ENCODE measurements around the gene RECK.
A peak's percentile ranks its signal among the peaks of the same experiment; 100 is the strongest.

The RECK gene

DNA sequence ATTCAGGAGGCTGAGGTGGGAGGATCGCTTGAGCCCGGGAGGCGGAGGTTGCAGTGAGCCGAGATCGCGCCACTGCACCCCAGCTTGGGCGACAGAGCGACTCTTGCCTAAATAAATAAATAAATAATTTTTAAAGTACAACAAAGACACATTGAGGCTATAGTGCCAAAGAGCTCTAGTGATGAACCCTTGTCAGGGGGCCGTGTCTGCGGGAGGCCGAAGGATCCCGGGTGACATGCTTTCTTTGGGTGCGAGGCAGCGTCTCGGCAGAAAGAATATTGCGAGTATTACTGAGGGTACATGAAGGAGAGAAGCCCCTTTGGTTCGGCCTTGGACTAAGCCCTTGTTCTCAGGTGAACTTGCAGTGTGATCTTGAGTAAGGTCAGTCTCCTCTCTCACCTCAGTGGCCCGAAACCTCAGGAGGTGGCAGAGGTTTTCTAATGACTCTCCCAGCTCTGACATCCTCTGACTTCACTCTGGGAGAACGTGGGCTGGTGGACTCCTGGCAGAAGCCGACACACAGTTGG, 397 bp upstream of the RECK start:
- TF ChIP-seq POLR2A (IDR thresholded peaks at IDR 0.05; ENCODE audit: low read length) (no peak), GATA1 (IDR thresholded peaks at IDR 0.05; ENCODE audit: low read depth, low read length) (no peak)
- no peak for DNase-seq

DNA sequence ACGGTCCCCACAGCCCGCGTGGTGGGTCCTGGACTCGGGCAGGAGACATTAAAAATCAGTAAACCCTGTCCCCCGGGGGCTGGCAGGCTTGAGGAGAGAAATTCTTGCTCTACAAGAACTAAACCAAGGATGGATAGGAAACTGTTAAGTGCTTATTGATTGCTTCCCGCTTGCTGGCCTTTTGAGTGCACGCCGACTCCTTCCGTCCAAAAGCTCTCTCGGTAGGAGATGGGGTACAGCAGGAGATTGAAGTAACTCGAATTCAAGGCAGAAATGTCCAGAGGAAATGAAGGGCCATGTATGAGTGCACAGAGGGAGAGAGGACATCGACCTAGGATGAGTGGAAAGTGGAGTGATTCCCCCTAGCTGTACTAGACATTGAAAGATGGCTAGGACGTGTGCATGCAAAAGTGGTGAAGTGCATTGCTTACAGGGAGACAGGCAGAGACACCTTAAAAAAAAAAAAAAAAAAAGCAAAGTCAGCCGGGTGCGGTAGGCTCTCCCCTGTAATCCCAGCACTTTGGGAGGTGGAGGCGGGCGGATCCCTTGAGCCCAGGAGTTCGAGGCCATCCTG, 923 bp downstream of the RECK start:
- TF ChIP-seq GATA1 (IDR thresholded peaks at IDR 0.05; ENCODE audit: low read depth, low read length), result no peak
- peak; percentile 38 to 47 for DNase-seq

DNA sequence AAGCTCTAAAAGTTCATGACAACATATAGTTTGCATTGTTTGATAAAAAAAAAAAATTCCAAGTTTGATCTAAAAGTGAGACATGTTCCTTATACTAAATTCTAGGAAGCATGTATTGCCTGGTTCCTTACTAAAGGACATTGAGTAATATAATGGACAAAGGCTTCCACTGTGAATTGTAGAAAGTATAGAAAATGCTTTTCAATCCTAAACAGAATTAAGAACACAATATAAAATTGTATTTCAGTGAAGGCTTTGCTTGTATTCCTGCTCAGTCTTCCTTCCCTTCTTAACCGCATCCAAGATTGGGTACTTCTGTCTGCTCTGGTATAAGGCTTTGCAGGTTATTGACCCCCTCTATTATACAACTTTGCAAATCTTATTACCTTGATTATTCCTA, 2.4 kb downstream of the RECK start:
- DNase-seq, result no peak
- TF ChIP-seq POLR2A (IDR thresholded peaks at IDR 0.05; ENCODE audit: low read length) (no peak), GATA1 (IDR thresholded peaks at IDR 0.05; ENCODE audit: low read depth, low read length) (no peak)

DNA sequence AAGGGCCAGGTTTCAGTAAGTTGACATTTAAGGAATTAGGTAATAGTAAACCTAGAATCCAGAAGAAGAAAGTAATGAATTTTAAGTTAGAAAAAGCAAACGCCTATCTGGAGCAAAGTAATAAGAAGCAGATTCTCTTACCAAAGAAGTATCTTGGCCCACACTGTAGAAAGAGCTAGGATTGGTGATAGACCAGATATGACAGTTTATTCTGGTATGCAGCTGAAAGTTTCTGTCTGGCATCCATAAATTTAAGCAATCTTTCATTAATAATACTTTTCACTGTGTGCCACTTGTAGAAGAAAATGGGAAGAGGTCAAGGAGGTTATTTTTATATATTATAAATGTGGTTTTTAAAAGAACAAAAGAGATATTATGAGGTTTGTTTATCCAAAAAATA, 3.0 kb downstream of the RECK start:
- TF ChIP-seq GATA1 (IDR thresholded peaks at IDR 0.05; ENCODE audit: low read depth, low read length), result no peak
- no peak for TF ChIP-seq POLR2A (IDR thresholded peaks at IDR 0.05; ENCODE audit: low read length)
- DNase-seq, result no peak

DNA sequence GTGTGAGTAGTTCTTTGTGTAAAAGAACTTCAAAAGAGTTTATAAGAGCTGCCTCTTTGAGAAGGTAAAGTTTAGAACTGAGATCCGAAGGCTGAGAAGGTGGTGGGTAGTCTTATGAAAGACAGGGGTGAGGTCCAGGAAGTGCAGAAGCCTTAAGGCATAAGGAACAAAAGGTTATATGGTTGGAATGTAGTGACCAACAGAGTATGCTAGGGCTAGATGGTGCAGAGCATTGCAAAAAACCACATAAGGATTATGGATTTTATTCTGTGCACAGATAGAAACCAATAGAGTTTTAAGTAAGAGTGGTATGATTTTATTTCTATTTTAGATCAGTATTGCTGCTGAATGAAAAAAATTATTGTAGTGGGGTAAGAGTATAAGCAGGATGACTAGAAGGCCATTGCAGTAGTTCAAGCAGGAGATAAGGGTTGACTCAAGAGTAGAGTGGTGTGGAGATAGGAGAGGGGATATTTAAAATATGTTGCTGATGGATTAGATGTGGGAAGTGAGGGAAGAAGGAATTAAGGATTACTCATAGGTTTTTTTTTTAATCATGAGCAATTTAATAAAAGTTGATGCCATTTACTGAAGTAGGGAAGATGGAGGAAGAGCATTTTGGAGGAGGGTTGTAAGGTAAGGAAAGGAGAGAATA, 3.7 kb downstream of the RECK start:
- DNase-seq, result no peak
- TF ChIP-seq POLR2A (IDR thresholded peaks at IDR 0.05; ENCODE audit: low read length) (no peak), GATA1 (IDR thresholded peaks at IDR 0.05; ENCODE audit: low read depth, low read length) (no peak)

DNA sequence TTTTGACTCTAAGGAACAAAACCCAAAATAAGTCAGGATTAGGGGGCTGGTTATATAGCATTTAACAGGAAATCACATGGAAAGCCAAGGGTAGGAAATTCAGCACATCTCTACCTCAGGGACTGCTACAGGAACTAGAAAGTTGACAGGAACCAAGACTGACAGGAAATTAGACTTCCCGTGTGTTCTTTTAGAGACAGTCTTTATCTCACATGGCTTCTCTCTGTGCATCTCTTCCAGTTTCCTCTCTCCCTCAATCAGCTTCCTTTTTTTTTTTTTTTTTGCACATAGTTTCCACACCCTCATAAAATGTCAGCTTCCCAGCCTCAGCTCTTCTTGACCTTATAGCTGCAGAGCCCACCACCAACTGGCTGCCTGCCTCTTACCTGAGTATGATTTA, 4.8 kb downstream of the RECK start:
- TF ChIP-seq GATA1 (IDR thresholded peaks at IDR 0.05; ENCODE audit: low read depth, low read length), result no peak
- TF ChIP-seq POLR2A (IDR thresholded peaks at IDR 0.05; ENCODE audit: low read length), result no peak

DNA sequence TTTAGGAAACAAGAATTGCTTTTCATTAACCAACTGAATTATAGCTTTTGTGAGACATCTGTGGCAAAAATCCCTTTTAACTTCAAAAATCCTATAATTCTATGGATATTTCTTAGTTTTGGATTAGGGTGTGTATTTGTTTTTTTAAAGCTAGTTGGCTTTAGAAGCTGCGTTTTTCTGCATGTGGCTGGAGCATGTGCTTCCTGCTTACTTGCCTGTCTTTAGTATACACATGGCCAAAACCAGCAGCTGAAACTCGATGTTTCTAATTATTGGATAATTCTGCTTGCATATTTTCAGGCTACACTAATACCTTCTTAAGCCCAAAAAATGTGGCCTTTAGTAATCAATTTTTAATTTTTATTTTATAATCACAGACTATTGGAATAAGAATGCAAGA, 8.9 kb downstream of the RECK start:
- DNase-seq, result no peak
- TF ChIP-seq POLR2A (IDR thresholded peaks at IDR 0.05; ENCODE audit: low read length) (no peak), GATA1 (IDR thresholded peaks at IDR 0.05; ENCODE audit: low read depth, low read length) (no peak)

More for the DNA sequence above, 4.8 kb downstream of the RECK start:
- no peak for DNase-seq

DNA sequence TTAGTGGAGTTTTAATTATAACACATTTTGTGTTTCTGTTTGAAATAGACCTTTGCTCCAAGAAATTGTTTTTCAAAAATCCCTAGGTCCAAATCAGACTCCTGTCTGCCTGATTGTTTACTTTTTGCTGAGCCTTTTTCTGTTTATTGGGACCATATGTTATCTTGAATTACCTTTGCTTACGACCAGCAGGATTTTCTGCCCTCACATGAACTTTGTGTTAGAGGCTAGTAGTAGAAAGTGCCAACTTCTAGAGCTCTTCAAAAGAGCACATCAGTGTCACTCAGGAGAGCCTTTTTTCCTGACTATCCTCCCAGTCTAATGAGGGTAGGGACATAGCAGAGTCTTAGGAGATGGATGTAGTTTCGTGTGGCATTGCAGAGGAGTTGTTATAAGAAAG, 10.2 kb downstream of the RECK start:
- TF ChIP-seq GATA1 (IDR thresholded peaks at IDR 0.05; ENCODE audit: low read depth, low read length), result no peak
- TF ChIP-seq POLR2A (IDR thresholded peaks at IDR 0.05; ENCODE audit: low read length), result no peak
- DNase-seq, result no peak

DNA sequence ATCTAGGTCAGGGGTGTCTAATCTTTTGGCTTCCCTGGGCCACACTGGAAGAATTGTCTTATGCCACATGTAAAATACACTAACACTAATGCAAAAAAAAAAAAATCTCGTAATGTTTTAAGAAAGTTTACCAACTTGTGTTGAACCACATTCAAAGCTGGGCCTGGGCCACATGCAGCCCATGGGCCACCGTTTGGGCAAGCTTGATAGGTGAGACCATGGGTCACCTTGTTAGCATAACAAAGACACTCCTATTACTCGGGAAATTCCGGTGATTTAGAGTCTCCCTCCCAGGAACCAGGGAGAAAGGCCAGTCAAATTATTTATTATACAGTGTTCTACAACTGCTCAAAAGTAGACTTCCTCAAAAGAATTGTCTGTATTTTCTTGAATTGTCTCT, 12.7 kb downstream of the RECK start:
- TF ChIP-seq POLR2A (IDR thresholded peaks at IDR 0.05; ENCODE audit: low read length) (no peak), GATA1 (IDR thresholded peaks at IDR 0.05; ENCODE audit: low read depth, low read length) (no peak)
- DNase-seq, result no peak

DNA sequence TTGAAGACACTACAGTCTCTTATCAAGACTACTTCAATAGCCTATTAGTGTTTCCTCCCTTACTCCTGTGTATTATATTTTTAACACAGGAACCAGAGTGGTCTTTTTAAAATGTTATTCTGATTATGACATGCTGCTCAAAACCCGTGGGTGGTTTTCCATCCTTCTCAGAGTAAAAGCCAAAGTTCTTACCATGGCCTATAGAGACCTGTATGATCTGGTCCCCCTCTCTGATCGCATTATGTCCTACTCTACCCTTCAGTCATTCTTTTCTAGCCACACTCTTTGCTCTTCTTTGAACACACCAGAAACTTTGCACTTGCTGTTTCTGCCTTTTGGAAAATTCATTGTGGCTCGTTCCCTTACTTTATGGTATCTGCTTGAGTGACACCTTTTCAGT, 13.8 kb downstream of the RECK start:
- DNase-seq, result no peak
- TF ChIP-seq GATA1 (IDR thresholded peaks at IDR 0.05; ENCODE audit: low read depth, low read length) (no peak), POLR2A (IDR thresholded peaks at IDR 0.05; ENCODE audit: low read length) (no peak)

DNA sequence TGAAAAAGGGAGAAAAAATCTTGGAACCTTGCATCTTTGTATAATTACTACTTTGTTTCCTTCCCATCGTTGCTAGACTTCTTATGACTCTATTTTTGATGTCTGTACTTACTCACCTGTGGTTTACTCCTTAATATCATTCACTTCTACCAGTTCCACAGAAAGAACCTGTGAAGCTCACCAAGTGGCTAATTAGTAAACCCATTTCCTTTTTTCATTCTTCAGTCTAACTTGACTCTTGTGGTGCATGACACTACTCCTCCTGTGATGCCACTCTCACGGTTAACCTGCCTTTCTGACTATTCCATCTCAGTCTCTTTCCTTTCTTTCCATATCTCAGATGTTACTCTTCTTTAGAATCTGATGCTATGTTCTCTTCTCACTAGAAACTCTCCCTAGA, 14.6 kb downstream of the RECK start:
- no peak for TF ChIP-seq GATA1 (IDR thresholded peaks at IDR 0.05; ENCODE audit: low read depth, low read length)
- no peak for TF ChIP-seq POLR2A (IDR thresholded peaks at IDR 0.05; ENCODE audit: low read length)
- DNase-seq, result no peak

DNA sequence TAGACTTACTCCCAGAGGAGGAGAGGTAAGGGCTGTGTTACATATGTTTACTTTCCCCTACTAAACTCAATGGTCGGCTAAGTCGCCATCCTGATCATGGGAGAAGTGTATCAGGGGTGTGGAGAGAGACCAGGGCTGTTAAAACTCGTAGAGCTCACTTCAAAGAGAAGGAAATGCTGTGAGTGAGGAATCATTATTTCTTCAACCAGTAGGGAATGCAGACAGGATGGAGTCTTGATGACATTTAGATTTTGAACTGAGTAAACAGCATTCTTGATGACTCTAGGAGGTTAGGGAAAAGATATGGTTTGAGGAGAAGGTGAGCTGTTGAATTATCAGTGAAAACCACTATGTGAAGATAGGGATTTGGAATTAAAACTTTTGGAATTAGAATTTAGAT, 17.3 kb downstream of the RECK start:
- TF ChIP-seq POLR2A (IDR thresholded peaks at IDR 0.05; ENCODE audit: low read length) (no peak), GATA1 (IDR thresholded peaks at IDR 0.05; ENCODE audit: low read depth, low read length) (no peak)
- no peak for DNase-seq

DNA sequence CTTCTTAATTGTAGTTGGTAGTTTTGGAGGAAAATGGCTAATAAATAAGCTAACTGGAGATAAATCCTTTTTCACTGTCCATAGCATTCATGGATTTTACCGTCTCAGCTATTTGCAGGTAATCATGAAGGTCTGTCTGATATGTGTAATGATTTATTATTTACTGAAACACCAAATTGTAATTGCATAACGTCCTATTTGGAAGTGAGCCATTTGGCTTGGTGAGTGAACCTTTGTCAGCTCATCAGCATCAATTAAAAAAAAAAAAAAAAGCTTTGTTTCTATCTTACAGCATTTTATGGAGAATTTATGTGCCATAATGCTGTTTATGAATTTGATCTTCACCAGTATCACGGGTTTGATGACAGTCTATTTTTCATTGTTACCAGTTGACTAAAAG, 20.2 kb downstream of the RECK start:
- no peak for DNase-seq
- no peak for TF ChIP-seq POLR2A (IDR thresholded peaks at IDR 0.05; ENCODE audit: low read length)
- TF ChIP-seq GATA1 (IDR thresholded peaks at IDR 0.05; ENCODE audit: low read depth, low read length), result no peak

DNA sequence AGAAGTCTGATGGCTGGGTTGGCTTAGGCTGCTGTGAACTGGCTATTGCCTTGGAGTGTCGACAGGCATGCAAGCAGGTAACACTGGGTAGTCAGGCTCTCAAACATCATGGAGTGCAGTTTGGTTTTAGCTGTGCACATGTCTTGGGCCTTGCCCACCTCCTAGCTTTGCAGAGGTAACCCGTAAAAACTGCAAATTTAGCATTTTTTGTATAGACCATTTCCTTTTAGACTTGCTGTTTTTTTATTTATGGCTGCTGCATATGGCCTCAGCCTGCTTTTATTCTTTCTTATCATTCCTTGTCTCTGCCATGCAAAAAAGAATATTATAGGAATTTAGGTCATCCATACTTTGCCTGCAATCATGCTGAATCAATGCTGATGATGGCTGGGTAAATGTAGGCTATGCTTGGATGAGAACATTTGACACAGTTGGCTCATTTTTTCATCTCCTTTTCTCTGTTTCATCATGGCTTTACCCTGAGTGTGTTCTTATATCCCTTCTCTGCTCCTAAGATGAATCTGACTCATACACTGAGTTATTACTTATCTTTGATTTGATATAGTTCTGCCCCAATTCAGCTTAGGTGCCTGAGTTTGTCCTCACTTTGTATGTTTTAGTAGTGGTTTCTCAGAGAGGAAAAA, 27.2 kb downstream of the RECK start:
- DNase-seq, result no peak
- TF ChIP-seq GATA1 (IDR thresholded peaks at IDR 0.05; ENCODE audit: low read depth, low read length) (no peak), POLR2A (IDR thresholded peaks at IDR 0.05; ENCODE audit: low read length) (no peak)
